GM12873 (cell line): ENCODE data around the gene RGS10.

Source experiments
- CTCF ChIP-seq: IDR thresholded peaks from 2 replicates; pipeline ENCODE4 v1.5.1; 2012; ENCODE audit warnings: low read depth, mild to moderate bottlenecking, moderate library complexity, low read length, control low read depth; ENCODE audit not compliant: insufficient read depth; ENCODE audit errors: missing control alignments

Gene RGS10

GRCh38 chr10:119542988-119543813 is 682 bp upstream of the RGS10 start:
- peak; percentile 71 for TF ChIP-seq CTCF

DNA sequence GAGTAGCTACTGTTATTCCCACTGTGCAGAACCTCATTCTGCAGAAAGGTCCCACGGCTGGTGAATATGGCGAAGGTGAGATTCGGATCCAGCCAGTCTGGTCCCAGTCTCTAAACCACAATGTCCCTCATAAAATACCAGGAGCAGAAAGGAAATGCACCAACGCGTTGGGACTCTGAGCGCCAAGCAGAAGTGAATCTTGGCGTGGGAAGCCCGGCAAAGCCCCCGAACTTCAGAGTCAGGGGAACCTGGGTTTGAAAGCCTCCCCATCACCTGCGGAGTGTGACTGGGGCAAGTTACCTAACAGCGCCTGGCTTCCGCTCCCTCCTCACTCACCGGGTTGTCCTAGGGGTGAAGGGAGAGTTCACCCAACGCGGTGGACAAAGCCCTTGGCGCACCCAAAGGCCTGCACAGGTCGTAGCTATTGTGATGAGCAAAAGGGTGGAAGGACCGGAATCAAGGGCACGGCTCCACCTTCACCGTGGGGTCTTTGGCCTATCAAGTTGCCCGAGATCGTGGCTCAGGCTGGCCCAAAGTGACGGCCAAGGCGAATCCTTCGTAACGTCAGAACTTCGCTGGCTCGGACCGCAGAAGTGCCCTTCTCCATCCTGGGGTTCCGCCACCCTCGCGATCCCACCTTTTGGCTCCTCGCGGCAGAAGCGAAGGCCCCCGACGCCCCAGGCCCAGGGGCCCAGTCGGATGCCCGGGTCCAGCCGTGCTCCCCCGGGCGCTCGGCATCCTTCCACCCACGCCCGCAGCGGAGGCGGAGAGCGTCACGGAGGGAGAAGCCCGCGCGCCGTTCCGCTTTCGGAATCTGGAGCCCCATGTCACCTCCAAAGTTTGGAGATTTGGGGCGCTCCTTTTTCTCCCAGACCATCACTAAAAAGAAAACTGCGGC is 811 bp downstream of the RGS10 start:
- no peak for TF ChIP-seq CTCF

DNA sequence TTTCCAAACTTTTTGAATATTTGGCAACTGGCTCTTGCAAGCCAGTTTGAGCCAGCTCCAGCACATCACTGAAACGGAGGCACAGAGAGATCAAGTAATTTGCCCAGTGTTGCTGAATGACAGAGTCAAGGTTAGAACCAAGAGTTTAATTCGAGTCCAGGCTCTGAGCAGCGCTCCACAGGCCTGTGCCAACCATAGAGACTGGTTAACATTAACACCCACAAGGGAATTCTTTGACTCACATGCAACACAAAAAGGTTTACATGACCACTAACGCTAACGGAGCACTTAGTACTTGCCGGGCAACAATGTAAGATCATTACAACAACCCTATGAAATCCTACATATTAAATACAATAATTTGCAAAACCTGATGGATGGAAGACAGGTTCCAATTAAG is 1.5 kb downstream of the RGS10 start:
- TF ChIP-seq CTCF = no peak

- no peak for TF ChIP-seq CTCF
Measured at GRCh38 chr10:119540038-119540437, 2.5 kb downstream of the RGS10 start.

GRCh38 chr10:119539359-119539825 is 3.1 kb downstream of the RGS10 start:
- TF ChIP-seq CTCF = no peak

DNA sequence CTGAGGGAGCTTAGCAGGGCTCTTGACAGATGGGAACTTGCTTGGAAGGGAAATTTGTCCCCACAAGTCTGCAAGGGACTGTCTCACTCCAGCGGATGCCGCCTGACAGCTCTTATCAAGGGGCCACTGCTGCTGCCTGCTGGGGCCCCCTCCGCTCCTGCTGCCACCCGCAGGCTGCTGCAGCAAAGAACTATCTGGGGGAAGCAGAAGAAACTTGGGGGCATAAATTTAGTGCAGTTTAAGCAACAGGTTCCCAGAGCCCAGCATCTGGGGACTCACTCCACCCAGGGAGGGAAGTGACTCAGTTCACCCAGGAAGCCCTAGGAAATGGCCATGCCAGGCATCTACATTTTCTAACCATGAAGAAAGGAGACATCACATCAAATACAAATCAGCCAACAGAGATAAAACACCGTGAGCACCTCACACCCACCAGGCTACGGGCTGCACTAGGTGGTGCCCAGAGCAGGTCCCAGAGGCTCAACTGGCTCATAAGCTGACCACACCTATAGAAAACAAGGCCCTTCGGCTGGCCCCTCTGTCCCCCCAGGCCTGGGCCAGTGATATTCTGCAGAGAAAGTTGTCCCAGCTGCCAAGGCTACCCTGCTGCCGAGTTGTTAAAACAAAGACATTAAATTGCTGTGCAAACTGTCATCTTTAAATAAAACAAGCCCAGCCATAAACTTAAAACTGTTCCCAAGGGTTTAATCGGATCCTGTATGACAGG is 3.7 kb downstream of the RGS10 start:
- peak; percentile 25 for TF ChIP-seq CTCF
